Stomach (tissue), 4 donors: ENCODE measurements around the gene ZRSR2.

Experiments used
- POLR2A ChIP-seq, 4 donors: fragments of 450-650 bp; IDR thresholded peaks; one replicate each; pipeline ENCODE4 v1.6.1; 2016; ENCODE audit warnings: antibody characterized with exemption in 4 of 4, control low read depth in 2 of 4, mild to moderate bottlenecking in 1 of 4, moderate library complexity in 1 of 4
- POLR2AphosphoS5 ChIP-seq, 3 donors: sonication (generic); formaldehyde crosslinking; IDR thresholded peaks; one replicate each; pipeline ENCODE4 v1.6.1; 2016; ENCODE audit warnings: antibody characterized with exemption in 3 of 3
- TF ChIP-seq, protein P1 (sequence below), 7 experiments: fragments of 450-650 bp in 4 of 7; fragments of 200-600 bp in 3 of 7; sonication (generic) in 3 of 7; IDR thresholded peaks; one replicate each; pipeline ENCODE4 v1.5.1; 2016 to 2019; ENCODE audit warnings: antibody characterized with exemption in 7 of 7, control low read depth in 2 of 7, mild to moderate bottlenecking in 1 of 7

DNA sequence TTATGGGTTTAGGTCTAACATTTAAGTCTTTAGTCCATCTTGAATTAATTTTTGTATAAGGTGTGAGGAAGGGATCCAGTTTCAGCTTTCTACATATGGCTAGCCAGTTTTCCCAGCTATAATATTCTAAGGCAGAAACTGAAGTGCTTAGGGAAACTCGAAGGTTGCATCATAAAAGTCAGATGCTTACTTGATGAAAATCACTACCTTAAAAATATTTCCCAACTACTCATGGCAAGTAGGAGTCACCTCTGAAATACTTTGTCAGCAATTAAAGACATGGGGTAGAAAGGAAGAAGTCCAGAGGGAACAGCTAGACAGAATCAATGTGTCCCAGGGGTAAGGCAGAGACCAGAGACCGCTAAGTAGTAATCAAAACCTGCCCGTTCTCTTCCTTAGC lies 70.6 kb downstream of the ZRSR2 start:
- no peak for TF ChIP-seq POLR2AphosphoS5 (IDR thresholded peaks at IDR 0.05)
- TF ChIP-seq, protein P1, sequence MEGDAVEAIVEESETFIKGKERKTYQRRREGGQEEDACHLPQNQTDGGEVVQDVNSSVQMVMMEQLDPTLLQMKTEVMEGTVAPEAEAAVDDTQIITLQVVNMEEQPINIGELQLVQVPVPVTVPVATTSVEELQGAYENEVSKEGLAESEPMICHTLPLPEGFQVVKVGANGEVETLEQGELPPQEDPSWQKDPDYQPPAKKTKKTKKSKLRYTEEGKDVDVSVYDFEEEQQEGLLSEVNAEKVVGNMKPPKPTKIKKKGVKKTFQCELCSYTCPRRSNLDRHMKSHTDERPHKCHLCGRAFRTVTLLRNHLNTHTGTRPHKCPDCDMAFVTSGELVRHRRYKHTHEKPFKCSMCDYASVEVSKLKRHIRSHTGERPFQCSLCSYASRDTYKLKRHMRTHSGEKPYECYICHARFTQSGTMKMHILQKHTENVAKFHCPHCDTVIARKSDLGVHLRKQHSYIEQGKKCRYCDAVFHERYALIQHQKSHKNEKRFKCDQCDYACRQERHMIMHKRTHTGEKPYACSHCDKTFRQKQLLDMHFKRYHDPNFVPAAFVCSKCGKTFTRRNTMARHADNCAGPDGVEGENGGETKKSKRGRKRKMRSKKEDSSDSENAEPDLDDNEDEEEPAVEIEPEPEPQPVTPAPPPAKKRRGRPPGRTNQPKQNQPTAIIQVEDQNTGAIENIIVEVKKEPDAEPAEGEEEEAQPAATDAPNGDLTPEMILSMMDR (IDR thresholded peaks at IDR 0.05) = no peak
- TF ChIP-seq POLR2A (IDR thresholded peaks at IDR 0.05) = no peak
